HG02588 (cell line): Measurements from ENCODE around the gene TMEM203.

Source experiments
- ATAC-seq: cut with Tn5 transposase; IDR thresholded peaks from one replicate; pipeline ENCODE4 v1.9.1; 2021; ENCODE audit warnings: mild to moderate bottlenecking, moderate library complexity; ENCODE audit not compliant: unreplicated experiment

TMEM203 gene

DNA sequence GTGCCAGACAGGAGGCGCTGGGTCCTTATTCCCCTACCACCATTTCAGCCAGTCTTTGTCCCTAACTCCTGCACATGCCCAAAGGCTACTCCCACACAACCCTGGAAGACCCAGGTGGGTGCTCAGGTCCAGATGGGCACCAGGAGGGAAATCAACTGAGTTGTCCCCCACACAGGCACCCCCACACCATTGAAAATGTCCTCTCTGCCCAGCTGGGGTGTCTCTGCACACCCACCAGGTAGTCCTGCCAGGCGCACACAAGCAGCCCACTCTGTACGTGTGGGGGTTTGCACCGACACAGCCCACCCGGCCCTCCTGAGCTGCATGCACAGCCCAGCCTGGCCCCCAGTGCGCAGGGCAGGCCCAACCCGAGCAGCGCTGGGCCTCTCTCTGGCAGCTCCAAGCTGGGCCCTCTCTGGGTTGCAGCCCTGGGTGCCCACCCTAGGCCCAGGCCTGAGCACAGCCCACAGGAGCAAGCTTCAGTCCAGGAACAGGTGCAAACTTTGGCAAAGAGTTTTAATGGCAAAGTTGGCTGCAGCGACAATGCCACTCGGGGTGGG lies 14.4 kb upstream of the TMEM203 start:
- no peak for ATAC-seq

DNA sequence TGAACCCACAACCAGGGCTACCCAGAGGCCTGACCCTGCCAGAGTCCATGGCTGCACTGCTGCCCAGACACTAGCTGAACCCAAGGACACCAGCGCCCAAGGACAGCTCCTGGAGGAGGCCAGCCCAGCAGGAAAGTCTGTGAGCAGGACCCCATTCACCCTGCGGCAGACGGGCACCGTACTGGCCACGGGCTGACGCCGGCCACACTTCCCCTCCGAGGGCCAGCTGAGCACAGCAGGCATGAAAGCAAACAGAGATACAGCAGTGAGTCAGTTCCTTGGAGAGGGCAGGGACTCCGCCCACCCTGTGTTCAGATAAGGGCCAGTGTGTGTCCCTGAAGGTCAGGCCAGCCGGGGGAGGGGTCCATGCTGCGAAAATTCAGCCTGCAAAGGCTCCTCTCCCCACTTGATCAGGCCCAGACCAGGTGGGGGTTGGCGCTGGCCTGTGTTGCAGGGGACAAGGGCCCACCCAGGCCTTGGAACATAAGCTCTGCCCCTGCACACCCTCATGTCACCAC lies 13.4 kb upstream of the TMEM203 start:
- ATAC-seq, result no peak

DNA sequence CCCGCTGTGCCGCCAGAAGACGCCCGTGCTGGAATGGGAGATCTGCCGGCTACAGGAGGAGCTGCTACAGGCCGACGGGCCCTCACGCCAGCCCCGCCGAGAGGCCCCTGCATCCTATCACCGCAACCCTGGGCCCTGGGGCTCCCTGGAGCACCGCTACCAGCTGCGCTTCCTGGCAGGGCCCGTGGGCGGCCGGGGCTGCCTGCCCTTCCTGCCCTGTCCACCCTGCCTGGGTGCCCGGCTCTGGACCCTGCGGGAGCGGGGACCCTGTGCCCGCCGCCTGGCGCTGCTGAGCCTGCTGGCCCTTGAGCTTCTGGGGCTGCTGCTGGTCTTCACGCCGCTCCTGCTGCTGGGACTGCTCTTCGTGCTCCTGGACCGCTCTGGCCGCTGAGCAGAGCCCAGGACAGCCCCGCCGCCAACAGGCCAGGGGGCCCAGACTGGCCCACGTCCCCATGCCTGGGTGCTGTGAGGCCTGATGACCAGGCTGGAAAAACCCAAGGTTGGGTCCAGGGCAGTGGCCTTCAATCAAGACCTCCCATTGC lies 12.8 kb upstream of the TMEM203 start:
- ATAC-seq, result no peak

GRCh38 chr9:137217276-137218211 lies 12.1 kb upstream of the TMEM203 start:
- no peak for ATAC-seq

- ATAC-seq, result no peak
Observed at GRCh38 chr9:137216188-137216965, 10.9 kb upstream of the TMEM203 start.

DNA sequence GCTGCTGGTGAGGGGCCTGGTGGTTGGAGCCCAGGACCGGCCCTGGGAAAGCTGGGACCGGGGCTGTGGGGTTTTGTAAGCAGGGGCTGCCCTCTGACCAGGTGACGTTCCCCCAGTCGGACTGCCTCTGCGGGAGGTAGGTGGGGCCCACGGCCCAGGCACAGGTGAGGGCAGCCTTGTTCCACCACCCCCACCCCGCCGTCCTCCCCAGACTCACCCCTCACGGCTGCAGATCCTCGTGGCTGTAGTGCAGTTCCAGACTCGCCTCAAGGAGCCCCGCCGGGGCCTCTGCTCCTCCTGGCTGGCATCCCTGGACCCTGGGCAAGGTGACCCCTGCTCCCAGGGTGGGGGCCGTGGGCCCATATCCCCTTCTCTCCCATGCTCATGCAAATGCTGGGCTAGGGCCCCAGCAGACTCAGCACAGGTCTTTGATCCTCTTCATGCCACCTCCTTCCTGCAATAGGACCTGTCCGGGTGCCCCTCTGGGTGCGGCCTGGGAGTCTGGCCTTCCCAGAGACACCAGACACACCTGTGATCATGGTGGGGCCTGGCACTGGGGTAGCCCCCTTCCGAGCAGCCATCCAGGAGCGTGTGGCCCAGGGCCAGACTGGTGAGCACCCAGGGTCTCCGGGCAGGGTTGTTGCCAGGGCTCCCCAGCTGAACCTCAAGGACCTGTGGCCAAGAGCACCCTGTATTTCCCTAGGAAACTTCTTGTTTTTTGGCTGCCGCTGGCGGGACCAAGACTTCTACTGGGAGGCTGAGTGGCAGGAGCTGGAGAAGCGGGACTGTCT lies 9.9 kb upstream of the TMEM203 start:
- no peak for ATAC-seq

GRCh38 chr9:137214620-137215019 lies 9.2 kb upstream of the TMEM203 start:
- ATAC-seq, result no peak

GRCh38 chr9:137213160-137214060 lies 8.0 kb upstream of the TMEM203 start:
- no peak for ATAC-seq

DNA sequence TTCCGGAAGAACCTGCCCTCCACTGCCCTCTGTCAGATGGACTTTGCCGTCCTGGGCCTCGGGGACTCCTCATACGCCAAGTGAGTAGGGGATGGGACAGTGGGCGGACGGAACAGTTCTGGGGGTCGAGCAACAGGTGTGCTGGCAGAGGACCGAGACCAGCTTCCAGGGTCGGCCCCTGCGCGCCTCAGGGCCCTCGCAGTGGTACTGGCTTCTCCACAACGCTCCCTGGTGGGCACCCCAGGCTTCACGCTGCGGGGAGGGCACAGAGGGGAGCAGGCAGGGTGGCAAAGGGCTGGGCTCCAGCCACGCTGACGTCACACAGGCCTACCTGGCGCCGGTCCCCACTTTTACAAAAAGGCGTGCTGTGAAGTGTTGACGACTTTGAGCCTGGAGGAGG lies 7.1 kb upstream of the TMEM203 start:
- no peak for ATAC-seq

- ATAC-seq, result no peak
Observed at GRCh38 chr9:137211532-137211931, 6.1 kb upstream of the TMEM203 start.

DNA sequence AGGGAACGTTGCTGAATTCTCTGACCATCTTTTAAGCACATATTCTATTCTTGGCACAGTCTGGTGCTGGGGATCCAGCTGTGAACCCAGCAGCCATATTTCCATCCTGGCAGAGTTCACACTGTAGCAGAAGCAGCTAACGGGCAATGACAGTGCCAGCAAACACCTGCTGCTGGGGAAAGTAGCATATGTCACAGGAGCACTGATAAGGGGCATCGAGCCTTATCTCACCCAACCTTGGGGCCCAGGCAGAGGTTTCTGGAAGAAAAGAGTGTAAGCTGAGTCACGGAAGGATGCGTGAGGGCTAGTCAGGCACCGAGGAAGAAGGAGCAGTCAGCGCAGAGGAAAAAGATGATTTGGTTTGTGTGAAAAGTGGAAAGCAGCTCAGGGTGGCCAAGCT lies 1.2 kb upstream of the TMEM203 start:
- no peak for ATAC-seq

DNA sequence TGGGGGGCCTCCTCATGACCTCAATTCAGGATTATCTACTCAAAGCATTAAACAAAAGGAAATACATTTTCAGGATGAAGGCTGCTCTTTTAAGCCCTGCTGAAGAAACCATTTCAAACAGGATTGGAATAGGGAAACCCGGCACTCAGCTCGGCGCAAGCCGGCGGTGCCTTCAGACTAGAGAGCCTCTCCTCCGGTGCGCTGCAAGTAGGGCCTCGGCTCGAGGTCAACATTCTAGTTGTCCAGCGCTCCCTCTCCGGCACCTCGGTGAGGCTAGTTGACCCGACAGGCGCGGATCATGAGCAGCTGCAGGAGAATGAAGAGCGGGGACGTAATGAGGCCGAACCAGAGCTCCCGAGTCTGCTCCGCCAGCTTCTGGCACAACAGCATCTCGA lies 720 bp downstream of the TMEM203 start:
- no peak for ATAC-seq

DNA sequence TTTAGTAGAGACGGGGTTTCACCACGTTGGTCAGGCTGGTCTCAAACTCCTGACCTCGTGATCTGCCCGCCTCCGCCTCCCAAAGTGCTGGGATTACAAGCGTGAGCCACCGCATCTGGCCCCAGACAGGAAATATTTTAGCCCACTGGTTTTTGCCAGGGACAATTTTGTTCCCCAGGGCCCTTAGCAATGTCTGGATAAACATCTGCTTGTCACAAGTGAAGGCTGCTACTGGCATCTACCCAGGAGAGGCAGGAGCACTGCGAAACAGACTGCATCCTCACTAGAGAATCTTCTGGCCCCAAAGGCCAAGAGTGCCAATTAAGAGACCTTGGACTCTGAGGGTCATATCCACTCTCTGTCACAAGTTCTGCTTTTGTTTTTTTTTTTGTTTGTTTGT lies 2.5 kb downstream of the TMEM203 start:
- ATAC-seq, result no peak

DNA sequence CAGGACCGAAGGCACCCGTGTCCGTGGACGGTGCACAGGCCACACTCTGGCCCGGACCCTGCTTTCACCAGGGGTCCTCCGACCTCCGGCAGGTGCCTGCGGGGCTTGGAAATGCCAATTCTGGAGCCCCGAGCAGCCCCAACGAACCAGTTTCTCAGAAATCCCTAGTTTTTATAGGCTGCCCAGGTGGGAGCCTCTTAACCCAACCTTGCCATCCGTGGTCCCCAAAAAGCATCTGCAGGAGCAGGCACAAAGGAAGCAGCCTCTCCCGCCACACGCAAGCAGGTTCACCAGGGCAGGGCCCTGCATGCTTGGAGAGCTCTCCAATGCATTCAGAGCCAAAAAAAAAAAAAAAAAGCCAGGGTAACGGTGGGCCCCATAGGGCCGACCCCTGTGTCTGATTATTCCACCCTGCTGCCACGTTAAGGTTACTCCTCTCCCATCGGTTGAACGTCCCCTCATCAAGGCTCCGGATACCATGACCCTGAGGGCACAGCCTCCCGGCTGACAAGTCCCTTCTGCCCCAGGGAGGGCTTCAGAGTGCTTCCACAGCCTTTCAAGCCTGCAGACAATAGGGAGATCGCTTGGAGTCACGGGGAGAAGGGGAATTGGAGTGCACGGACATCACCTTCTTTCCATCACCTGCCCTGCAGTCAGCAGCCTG lies 4.1 kb downstream of the TMEM203 start:
- no peak for ATAC-seq

DNA sequence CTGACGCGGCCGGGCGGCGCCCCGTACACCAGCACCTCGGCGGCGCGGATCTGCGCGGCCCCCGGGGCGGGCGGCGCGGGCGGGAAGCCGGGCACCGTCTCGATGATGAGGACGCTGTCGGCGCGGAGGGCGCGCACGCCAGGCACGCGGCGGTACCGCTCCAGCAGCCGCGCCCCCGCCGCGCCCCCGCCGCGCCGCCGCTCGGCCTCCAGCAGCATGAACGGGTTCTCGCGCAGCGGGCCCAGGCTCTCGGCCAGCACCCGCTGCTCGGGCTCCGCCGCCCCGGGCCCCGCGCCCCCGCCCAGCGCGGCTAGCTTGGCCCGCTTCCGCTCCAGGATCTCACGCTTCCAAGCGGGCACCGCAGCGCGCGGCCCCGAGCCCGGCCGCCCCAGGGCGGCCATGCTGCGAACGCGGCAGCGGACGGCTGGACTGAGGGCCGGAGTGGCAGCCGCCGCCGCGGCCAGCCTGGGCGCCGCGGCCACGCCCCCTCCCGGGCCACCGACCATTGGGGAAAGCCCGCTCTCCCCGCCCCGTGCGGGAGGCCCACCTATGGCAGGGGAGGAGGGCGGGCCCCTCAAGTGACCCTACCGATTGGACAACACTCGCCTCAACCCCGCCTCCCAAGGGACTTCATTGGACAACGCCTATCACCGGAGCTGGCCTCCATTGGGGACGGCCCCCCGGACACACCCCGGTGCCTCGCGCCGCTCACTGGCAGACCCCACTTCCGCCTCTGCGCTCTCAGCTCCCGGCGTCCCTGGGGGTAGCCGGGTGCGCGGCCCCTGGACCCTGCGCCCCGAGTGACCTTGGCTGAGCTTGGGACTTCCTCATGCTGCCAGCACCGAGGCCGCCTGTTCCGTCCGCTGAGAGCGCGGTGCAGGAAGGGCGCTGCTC lies 4.9 kb downstream of the TMEM203 start, which contains the start of gene TPRN:
TPRN (minus strand) TSS at position 431 of the 894 bp plus-strand sequence; CDS start at position 401, 30 bp downstream.
- peak; percentile 75 for ATAC-seq

GRCh38 chr9:137199411-137200121 lies 5.9 kb downstream of the TMEM203 start:
- no peak for ATAC-seq

DNA sequence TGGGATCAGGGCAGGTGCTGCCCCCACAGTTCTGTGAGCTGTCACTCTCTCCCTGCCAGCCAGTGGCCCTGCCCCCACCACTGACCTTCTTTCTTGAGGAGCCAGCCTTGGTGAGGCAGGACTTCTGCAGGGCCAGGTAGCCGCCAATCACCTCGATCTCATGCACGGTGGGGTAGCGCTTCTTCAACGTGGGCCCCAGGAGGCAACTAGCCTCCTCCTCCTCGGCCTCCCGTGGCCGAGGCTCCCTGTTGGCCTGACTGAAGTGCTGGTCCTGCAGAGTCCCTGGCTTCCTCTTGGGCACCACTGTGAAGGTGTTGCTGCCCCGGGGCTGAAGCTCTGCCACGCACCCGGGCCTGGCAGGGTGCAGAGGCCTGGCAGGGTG lies 6.6 kb downstream of the TMEM203 start:
- ATAC-seq, result no peak
